ENCODE measurements around the gene PRSS2.

PRSS2 gene

DNA sequence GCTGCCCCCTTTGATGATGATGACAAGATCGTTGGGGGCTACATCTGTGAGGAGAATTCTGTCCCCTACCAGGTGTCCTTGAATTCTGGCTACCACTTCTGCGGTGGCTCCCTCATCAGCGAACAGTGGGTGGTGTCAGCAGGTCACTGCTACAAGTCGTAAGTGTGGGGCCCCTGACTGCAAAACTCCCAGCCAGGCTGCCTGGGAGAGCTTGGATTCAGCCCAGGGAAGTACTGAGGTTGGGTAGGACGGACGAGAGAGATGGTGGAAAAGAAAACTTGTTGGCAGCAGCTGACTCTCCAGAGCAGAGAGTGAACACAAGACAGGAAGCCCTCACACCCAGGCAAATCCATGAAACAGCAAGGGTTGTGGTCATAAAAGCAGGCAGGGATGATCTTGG is 1.3 kb downstream of the PRSS2 start:
- H3K27me3 ChIP-seq (ENCODE audit: low read depth, low read length), result peaks cover 34% of the 10 kb centered on the region
- no peak overlapping the region for H3K4me2 ChIP-seq (ENCODE audit: low read length)
- H3K4me3 ChIP-seq (ENCODE audit: low read length), result no peak overlapping the region
- no peaks in the 10 kb centered on the region for H3K9me3 ChIP-seq (ENCODE audit: insufficient read depth, low read length)
- H3K27ac ChIP-seq (ENCODE audit: low read length), result no peak overlapping the region
- TF ChIP-seq, protein P1, sequence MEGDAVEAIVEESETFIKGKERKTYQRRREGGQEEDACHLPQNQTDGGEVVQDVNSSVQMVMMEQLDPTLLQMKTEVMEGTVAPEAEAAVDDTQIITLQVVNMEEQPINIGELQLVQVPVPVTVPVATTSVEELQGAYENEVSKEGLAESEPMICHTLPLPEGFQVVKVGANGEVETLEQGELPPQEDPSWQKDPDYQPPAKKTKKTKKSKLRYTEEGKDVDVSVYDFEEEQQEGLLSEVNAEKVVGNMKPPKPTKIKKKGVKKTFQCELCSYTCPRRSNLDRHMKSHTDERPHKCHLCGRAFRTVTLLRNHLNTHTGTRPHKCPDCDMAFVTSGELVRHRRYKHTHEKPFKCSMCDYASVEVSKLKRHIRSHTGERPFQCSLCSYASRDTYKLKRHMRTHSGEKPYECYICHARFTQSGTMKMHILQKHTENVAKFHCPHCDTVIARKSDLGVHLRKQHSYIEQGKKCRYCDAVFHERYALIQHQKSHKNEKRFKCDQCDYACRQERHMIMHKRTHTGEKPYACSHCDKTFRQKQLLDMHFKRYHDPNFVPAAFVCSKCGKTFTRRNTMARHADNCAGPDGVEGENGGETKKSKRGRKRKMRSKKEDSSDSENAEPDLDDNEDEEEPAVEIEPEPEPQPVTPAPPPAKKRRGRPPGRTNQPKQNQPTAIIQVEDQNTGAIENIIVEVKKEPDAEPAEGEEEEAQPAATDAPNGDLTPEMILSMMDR (IDR thresholded peaks at IDR 0.05; ENCODE audit: low read depth, low read length), result no peak
- no peak for TF ChIP-seq EZH2phosphoT487 (IDR thresholded peaks at IDR 0.05; ENCODE audit: low read depth)
- H2AFZ ChIP-seq (ENCODE audit: low read depth, low read length), result no peak overlapping the region
- peaks cover 6% of the 10 kb centered on the region; the same call in 1 of the 2 replicates for H3K4me1 ChIP-seq (ENCODE audit: low read length)
- no peaks in the 10 kb centered on the region for H3K79me2 ChIP-seq (ENCODE audit: low read length)
- H3K9ac ChIP-seq (ENCODE audit: low read length), result no peak overlapping the region
- H4K20me1 ChIP-seq (ENCODE audit: insufficient read depth, low read length), result no peaks in the 10 kb centered on the region
- H3K36me3 ChIP-seq (replicated peaks; ENCODE audit: low read depth, low read length), result no peaks in the 10 kb centered on the region

DNA sequence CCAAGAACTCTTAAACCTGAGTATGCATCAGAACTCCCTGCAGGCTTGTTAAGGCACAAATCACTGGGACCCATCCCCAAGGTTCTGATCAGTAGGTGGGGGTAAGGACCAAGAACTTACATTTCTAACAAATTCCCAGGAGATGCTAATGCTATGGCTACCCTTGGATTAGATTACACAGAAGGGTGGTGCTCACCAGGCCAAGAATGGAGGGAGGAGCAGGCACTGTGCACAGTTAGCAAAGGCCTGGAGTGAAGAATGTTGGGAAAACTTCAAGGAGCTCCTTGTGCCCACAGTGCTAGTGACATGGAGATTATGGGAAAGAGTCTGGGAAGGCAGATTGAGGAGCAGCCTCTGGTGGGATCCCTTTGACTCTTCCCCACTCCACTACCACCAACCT is 1.9 kb downstream of the PRSS2 start:
- H3K27me3 ChIP-seq (ENCODE audit: low read depth, low read length), result peaks cover 32% of the 10 kb centered on the region
- H2AFZ ChIP-seq (ENCODE audit: low read depth, low read length), result no peak overlapping the region
- H3K4me2 ChIP-seq (ENCODE audit: low read length), result no peak overlapping the region
- no peaks in the 10 kb centered on the region for H3K9me3 ChIP-seq (ENCODE audit: insufficient read depth, low read length)
- H3K36me3 ChIP-seq (replicated peaks; ENCODE audit: low read depth, low read length), result no peaks in the 10 kb centered on the region
- no peaks in the 10 kb centered on the region for H3K79me2 ChIP-seq (ENCODE audit: low read length)
- no peaks in the 10 kb centered on the region for H4K20me1 ChIP-seq (ENCODE audit: insufficient read depth, low read length)
- H3K4me1 ChIP-seq (ENCODE audit: low read length), result peaks cover 6% of the 10 kb centered on the region; the same call in 1 of the 2 replicates
- TF ChIP-seq EZH2phosphoT487 (IDR thresholded peaks at IDR 0.05; ENCODE audit: low read depth), result no peak
- H3K4me3 ChIP-seq (ENCODE audit: low read length), result no peak overlapping the region
- H3K9ac ChIP-seq (ENCODE audit: low read length), result no peak overlapping the region
- no peak overlapping the region for H3K27ac ChIP-seq (ENCODE audit: low read length)

DNA sequence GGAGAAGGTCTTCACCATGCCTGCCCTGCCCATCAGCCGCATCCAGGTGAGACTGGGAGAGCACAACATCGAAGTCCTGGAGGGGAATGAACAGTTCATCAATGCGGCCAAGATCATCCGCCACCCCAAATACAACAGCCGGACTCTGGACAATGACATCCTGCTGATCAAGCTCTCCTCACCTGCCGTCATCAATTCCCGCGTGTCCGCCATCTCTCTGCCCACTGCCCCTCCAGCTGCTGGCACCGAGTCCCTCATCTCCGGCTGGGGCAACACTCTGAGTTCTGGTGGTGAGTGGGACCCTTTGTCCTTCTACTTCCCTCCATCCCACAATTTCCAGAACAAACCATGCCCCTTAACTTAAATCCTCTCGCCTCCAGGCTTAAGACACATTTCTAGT is 2.5 kb downstream of the PRSS2 start:
- Histone ChIP-seq H3K79me2 (ENCODE audit: low read length) (no peaks in the 10 kb centered on the region), H3K4me2 (ENCODE audit: low read length) (no peak overlapping the region), H3K36me3 (replicated peaks; ENCODE audit: low read depth, low read length) (no peaks in the 10 kb centered on the region), H2AFZ (ENCODE audit: low read depth, low read length) (no peak overlapping the region), H3K27ac (ENCODE audit: low read length) (no peak overlapping the region), H3K27me3 (ENCODE audit: low read depth, low read length) (peaks cover 26% of the 10 kb centered on the region), H4K20me1 (ENCODE audit: insufficient read depth, low read length) (no peaks in the 10 kb centered on the region), H3K9ac (ENCODE audit: low read length) (no peak overlapping the region), H3K4me3 (ENCODE audit: low read length) (no peak overlapping the region), H3K4me1 (ENCODE audit: low read length) (peaks cover 6% of the 10 kb centered on the region; the same call in 1 of the 2 replicates), H3K9me3 (ENCODE audit: insufficient read depth, low read length) (no peaks in the 10 kb centered on the region)
- TF ChIP-seq, protein P1 (IDR thresholded peaks at IDR 0.05; ENCODE audit: low read depth, low read length), result no peak
- no peak for TF ChIP-seq EZH2phosphoT487 (IDR thresholded peaks at IDR 0.05; ENCODE audit: low read depth)

DNA sequence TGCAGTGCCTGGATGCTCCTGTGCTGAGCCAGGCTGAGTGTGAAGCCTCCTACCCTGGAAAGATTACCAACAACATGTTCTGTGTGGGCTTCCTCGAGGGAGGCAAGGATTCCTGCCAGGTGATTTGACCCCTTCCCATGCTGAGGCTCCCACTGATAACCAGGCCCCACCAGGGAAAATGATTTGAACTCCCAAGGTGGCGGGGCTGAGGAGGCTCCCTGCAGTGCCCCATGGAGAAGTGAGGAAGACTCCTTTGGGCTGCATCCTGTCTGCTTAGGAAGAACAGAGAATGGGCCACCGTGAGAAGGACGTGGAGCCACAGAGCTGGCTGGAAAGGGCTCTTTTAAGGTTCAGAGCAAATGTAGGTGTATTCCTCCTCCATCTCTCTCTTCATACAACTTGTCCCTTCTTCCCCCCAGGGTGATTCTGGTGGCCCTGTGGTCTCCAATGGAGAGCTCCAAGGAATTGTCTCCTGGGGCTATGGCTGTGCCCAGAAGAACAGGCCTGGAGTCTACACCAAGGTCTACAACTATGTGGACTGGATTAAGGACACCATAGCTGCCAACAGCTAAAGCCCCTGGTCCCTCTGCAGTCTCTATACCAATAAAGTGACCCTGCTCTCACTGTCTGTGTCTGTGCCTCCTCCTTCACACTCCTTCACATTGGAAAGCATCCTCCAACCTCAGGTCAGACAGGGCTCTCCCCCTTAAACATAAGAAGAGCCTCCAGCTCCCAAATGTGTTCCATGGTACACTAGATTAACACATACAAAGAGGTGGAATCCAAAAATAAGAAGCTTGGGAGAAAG is 3.4 kb downstream of the PRSS2 start:
- Histone ChIP-seq H3K79me2 (ENCODE audit: low read length) (no peaks in the 10 kb centered on the region), H3K4me1 (ENCODE audit: low read length) (peaks cover 6% of the 10 kb centered on the region; the same call in 1 of the 2 replicates), H3K36me3 (replicated peaks; ENCODE audit: low read depth, low read length) (no peaks in the 10 kb centered on the region), H2AFZ (ENCODE audit: low read depth, low read length) (no peak overlapping the region), H3K9ac (ENCODE audit: low read length) (no peak overlapping the region), H3K4me2 (ENCODE audit: low read length) (no peak overlapping the region), H3K27me3 (ENCODE audit: low read depth, low read length) (peaks cover 26% of the 10 kb centered on the region), H3K4me3 (ENCODE audit: low read length) (no peak overlapping the region), H4K20me1 (ENCODE audit: insufficient read depth, low read length) (no peaks in the 10 kb centered on the region), H3K27ac (ENCODE audit: low read length) (no peak overlapping the region), H3K9me3 (ENCODE audit: insufficient read depth, low read length) (no peaks in the 10 kb centered on the region)
- TF ChIP-seq, protein P1 (IDR thresholded peaks at IDR 0.05; ENCODE audit: low read depth, low read length), result no peak

Measured in OCI-LY3 (cell line).